Fibroblast of upper back skin (primary cell): Measurements from ENCODE around the gene CLCNKA.

Experiments
- DNase-seq: peaks from one replicate; pipeline ENCODE4 v3.0.0-alpha.2; 2013

The CLCNKA gene

GRCh38 chr1:16066245-16066644 lies 44.4 kb downstream of the CLCNKA start:
- DNase-seq, result no peak

- no peak for DNase-seq
These were observed 45.4 kb downstream of the CLCNKA start for GRCh38 chr1:16067127-16067768.

DNA sequence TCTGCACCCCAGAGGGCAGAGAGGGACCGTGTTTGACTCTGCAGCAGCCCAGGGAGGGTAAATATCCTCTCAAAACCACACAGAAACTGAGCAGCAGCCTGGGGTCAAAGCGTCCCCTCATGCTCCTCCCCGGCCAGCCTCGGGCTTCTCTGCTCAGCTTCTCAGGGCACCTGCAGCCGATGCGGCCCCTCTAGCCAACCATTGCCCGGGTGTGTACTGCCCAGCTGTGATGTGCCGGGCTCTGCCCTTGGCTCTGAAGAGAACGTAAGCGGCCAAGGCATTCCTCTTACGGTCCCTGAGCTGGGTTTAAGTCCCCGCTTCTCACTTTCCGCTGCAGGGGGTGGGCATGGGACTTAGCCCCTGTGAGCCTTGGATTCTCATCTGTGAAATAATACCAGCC lies 46.1 kb downstream of the CLCNKA start:
- no peak for DNase-seq

DNA sequence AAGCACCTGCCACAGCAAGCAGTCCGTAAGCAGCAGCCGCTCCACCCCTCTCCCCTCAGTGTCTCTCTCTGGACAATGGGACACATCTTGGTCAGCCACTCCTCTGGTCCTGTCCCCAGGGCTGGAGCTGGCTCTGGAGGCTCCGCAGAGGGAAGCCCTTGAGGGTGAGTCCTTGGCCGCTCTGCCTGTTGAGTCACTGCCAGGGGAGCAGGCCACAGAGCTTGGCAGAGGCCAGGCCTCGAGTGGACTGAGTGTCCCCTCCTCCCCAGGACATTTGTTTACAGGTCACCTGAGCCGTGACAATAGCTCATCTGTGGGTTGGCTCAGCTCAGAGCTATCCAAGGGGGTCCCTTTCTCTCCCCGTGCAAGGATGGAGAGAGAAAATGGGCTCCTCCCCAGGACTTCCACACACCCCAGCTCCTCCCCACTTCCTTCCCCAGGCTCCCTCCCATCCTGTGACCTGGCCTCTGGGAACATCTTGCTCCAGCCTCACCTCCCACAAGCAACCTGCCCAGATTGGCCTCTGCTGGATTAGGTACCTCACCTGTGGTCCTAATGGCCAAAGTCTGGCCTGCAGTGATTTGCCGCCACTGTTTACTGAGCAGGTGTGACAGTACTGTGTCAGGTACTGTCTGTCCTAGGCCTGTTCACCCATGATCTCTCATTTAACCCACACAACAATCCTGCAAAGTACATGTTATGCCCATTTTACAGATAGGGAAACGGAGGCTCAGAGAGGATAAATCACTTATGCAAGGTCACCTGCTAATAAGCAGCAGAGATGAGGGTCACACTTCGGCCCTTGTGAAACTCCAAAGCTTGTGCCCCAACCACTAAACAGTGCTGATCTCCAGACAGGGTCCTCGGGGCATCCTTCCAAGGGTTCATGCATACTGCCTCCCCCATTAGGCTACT lies 46.8 kb downstream of the CLCNKA start:
- DNase-seq, result no peak

GRCh38 chr1:16070640-16071355 lies 49.0 kb downstream of the CLCNKA start:
- DNase-seq, result no peak

DNA sequence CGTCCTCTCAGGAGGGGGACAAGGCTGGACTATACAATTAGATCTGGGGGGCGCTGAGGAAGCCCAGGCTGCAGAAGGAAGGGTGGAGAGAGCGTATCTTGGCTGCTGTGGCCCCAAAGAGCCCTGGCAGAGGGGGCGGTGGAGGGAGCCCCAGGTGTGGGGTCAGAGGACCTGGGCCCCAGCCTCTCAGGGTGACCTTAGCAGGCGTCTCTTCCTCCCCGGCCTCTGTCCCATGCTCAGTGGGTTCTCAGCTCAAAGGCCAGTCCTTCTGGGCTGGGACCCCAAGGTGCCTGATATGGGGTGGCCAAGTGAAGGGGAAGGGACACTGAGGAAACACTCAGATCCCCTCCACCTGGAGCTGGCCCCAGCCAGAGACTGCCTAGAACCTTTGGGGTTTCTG lies 49.8 kb downstream of the CLCNKA start:
- no peak for DNase-seq

- DNase-seq, result no peak
These were observed 50.3 kb downstream of the CLCNKA start for GRCh38 chr1:16072095-16072494.

DNA sequence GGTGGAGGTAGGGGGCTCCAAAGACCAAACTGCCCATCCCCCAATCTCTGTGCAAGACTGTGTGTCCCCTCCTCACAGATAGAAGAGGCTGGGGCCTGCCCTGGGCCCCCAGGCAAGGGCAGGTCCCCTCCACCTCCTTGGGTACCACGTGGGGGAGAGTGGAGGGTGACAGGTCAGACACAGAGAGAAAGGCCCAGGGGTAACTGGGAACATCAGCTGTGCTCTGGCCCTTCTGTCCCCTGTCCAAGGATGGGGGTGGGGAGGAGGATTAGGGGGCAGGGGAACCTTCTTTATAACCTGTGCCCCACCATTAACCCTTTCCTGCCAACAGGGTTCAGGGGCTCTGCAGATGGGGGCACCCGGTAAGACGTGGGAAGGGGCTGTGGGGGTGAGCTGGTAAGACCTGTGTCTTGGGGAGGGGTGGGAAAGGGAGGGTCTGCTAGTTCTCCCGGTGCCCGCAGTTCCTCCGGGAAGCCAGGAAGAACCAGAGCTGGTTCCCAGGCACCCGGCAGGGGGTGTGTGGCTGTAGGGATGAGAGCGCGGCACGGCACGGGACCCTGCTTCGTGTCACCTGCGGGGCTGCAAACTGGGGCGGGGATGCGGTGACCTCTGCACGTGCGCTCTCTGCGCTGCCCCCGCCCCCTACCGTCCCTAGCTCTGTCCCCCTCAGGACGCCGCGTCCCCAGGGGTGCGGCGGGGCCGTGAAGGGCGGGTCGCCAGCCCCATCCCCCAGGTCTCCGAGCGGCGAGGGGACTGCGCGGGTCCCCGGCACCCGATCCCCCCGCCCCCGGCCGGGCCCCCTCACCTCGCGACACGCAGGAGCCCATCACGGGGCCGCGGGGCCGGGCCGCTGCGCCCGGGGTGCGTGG lies 51.0 kb downstream of the CLCNKA start:
- no peak for DNase-seq

- DNase-seq, result no peak
These were observed 51.8 kb downstream of the CLCNKA start, which contains the start of gene FAM131C for GRCh38 chr1:16073490-16074119. Gene FAM131C, minus strand, starts transcription at chr1:16073651. Its CDS starts 209 bp downstream, at chr1:16073442.

- DNase-seq, result no peak
These were observed 52.4 kb downstream of the CLCNKA start for GRCh38 chr1:16074217-16074616.

DNA sequence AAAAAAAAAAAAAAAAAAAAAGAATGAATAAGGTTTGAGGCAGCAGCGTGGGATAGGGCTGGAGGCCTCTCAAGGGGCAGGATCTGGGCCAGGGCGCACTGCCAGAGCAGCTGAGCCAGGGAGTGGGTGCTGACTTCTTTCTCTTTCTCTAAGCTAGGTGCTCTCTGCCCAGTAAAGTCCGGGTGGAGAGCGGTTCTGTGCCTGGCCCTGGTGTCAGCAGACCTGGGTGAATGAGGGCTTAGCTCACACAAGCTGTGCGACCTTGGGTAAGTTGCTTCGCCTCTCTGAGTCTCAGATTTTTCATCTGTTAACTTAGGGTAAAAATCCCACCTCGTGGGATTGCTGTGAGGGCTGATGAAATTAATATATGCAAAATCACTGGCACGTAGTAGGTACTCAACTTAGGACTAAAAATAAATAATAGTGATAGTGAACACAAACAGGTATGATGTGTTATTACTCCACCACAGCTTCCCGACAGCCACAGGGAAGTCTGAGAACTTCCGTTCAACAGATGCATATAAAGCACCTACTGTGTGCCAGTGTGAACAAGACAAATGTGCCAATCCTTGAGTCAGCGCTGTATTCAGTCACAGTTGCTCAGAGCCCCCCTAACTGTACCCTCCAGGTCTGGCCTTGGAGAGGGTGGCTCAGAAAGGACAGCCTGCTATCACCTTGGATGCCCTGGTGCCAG lies 53.6 kb downstream of the CLCNKA start:
- peak; percentile 61 for DNase-seq

- DNase-seq, result peak; percentile 90
These were observed 54.4 kb downstream of the CLCNKA start for GRCh38 chr1:16076031-16076864.

GRCh38 chr1:16076865-16077238 lies 55.0 kb downstream of the CLCNKA start:
- DNase-seq, result peak; percentile 49

DNA sequence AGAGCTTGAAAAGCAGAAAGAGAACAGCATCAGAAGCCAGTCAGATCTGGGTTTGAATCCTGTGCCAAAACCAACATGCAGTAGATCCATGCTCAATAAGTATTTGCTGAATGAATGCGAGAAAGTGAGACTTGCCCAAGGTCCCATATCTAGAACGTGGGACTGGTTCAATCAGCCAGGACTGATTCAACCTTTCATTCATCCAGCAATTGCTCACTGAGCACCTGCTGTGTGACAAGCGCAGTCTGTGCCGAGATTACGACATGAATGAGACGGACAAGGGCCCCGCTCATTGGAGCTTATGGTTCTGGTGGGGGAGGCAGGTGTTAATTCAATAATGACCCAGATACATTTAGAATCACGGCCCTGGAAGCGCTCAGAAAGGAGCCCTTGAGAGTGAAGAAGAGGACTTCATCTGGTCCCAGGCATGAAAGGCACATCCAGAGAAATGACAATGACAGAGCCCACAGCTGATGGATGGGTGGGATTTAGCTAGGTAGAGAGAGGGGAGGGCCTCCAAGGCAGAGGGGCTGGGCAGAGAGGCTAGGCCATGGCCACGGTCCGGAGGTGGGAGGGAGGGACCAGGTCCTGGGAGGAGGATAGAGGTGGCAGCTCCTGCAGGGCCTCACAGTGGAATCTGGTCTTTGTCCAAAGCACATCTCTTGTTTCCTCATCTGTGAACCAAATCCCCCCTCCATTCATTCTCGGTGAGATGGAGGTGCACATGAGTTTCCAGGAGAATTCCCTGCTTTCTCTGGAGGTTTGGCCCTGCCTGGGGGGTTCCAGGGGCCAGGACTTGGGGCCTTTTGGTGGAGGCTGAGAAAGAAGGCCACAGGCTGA lies 55.8 kb downstream of the CLCNKA start:
- no peak for DNase-seq

DNA sequence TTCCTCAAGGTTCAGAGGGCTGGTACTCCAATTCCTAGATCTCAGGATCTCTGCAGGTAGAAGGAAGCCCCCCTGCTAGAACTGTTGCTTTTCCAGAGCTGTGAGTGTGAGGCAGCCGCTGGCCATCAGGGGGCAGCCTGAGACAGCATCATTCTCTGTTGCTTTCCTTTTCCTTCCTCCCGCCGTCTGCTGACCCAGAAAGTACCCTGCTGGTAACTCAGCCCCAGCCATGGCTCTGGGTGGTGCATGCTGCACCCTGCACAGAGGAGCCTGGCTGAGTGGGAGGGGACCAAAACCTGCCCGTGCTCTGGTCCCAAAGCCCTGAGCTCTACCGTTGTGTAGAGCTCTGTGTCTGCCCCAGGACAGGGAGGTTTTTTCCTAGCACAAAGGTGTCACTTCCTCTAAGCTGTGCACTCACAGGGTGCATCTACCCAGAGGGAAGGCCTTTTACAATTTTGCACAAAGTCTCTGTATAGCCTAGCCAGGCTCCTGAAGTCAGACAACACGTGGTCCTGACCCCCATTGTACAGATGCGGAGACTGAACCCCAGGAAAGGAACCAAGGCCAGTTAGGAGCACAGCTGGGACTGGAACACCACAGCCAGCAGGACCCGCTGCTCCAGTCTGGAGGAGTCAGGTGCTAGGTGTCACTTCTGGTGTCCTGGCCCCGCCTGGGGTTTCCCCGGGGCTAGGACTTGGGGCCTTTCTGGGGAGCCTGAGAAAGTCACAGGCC lies 57.3 kb downstream of the CLCNKA start:
- DNase-seq, result peak; percentile 71

DNA sequence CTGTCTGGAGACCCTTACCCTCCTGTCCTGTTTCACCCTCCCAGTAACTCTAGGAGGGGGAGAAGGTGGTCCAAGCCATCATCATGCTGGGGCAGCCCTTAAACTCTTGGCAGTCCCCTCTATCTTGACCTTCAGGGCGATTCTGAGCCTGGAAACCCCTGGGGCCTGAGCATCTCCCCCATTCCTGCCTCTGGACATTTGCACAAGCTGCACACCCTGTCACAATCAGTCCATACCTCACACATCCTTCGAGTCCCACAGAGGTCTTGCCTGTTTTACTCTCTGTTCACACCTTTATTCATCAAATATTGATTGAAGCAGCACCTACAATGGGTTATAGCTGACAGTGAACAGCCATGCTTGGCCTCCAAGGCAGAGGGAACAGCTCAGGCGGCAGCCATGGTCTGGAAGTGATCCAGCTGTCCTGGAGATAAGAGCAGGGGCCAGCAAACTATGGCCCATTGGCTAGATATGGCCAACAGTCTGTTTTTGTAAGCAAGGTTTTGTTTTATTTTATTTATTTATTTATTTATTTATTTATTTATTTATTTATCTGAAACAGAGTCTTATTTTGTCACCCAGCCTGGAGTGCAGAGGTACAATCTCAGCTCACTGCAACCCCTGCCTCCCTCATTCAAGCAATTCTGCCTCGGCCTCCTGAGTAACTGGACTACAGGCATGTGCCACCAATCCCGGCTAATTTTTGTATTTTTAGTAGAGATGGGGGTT lies 58.8 kb downstream of the CLCNKA start:
- DNase-seq, result no peak

DNA sequence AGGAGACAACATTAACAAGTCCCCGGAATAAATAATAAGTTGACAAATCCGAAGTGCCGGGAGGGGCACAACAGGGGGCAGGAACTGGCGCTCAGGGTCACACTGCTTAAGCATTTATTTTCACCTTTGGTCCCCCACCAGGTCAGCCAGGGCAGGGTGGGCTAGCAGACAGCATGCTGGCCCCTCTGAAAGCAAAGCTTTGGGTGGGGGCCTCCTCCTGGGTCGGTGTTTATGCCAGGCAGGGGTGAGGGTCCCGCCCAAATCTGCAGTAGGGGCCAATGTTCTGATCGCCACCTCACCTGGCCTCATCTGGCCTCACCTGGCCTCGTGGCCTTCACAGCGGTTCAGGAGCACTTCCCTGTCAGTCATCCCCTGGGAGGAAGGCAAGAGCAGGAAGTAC lies 59.8 kb downstream of the CLCNKA start:
- DNase-seq, result no peak
